A673 (cell line): Measurements from ENCODE around the gene CYP11A1. TPM values are rescaled to one million over a fixed set of nuclear protein-coding genes. Genes with fewer than 3 reads are reported as not detected.
A peak's percentile ranks its signal among the peaks of the same experiment; 100 is the strongest.

ENCODE experiments used
- BruUV-seq: library from RNA; stranded (reverse); fragments of 400-500 nt; replicated peaks from 2 replicates; lab custom pipeline; 2021; lab: Mats Ljungman, UMichigan
- CTCF ChIA-PET: fragments of 300-600 bp; sonication (Branson Sonifier 250); formaldehyde crosslinking; loops from one replicate; lab custom pipeline; 2022; ENCODE audit warnings: antibody characterized with exemption; lab: Charles Lee
- POLR2A ChIA-PET: fragments of 300-600 bp; sonication (Branson Sonifier 250); formaldehyde crosslinking; loops from one replicate; lab custom pipeline; 2022; ENCODE audit warnings: antibody characterized with exemption; ENCODE audit not compliant: low non-redundant PET; lab: Charles Lee
- DNase-seq: peaks from one replicate; pipeline ENCODE4 v3.0.0-alpha.2; 2015; ENCODE audit warnings: low spot score
- H3K27ac ChIP-seq: fragments of 200-600 bp; sonication (generic); 2 replicates; pipeline ENCODE4 v1.5.1; 2016; ENCODE audit warnings: mixed run types, low read depth, mild to moderate bottlenecking, mixed read lengths, antibody characterized with exemption, low read length; ENCODE audit not compliant: poor library complexity, severe bottlenecking
- H3K27me3 ChIP-seq: fragments of 200-600 bp; sonication (generic); replicated peaks from 2 replicates; pipeline ENCODE4 v1.6.1; 2017; ENCODE audit warnings: mixed run types, low read depth, mild to moderate bottlenecking, mixed read lengths, antibody characterized with exemption, low read length; ENCODE audit not compliant: insufficient read depth, poor library complexity
- H3K36me3 ChIP-seq: fragments of 200-600 bp; sonication (generic); 2 replicates; pipeline ENCODE4 v1.6.1; 2016; ENCODE audit warnings: mixed run types, mild to moderate bottlenecking, mixed read lengths, antibody characterized with exemption, low read length; ENCODE audit not compliant: insufficient read depth, poor library complexity, severe bottlenecking
- H3K4me1 ChIP-seq: fragments of 200-600 bp; sonication (generic); 2 replicates; pipeline ENCODE4 v1.6.1; 2017; ENCODE audit warnings: mixed run types, mild to moderate bottlenecking, mixed read lengths, antibody characterized with exemption, low read length; ENCODE audit not compliant: insufficient read depth, poor library complexity, severe bottlenecking
- H3K4me3 ChIP-seq: fragments of 200-600 bp; sonication (generic); 2 replicates; pipeline ENCODE4 v1.5.1; 2016; ENCODE audit warnings: low read depth, mixed run types, mild to moderate bottlenecking, mixed read lengths, low read length; ENCODE audit not compliant: poor library complexity, severe bottlenecking
- H3K9me3 ChIP-seq: fragments of 200-600 bp; sonication (generic); 2 replicates; pipeline ENCODE4 v1.6.1; 2016; ENCODE audit warnings: mixed run types, low read depth, mild to moderate bottlenecking, mixed read lengths, antibody characterized with exemption, low read length; ENCODE audit not compliant: poor library complexity, severe bottlenecking
- CTCF ChIP-seq: fragments of 300-800, 200-600 bp; sonication (generic); conservative IDR thresholded peaks from 2 replicates; pipeline ENCODE4 v1.5.1; 2017; ENCODE audit warnings: low read depth, mild to moderate bottlenecking, antibody characterized with exemption, low read length, moderate library complexity, mixed read lengths
- EZH2 ChIP-seq: fragments of 200-600 bp; sonication (generic); IDR thresholded peaks from 2 replicates; pipeline ENCODE4 v1.6.1; 2017; ENCODE audit warnings: borderline replicate concordance, low read depth, mild to moderate bottlenecking, mixed read lengths, antibody characterized with exemption, low read length; ENCODE audit not compliant: poor library complexity, severe bottlenecking
- intact Hi-C: fragments of 100-400 bp; cut with micrococcal nuclease; formaldehyde crosslinking; loops from one replicate; pipeline ENCODE4 v1.10.0; 2022; ENCODE audit not compliant: unreplicated experiment
- total RNA-seq: library from RNA; stranded (reverse); gene quantifications from 2 replicates; pipeline ENCODE4 v1.2.3, GENCODE V29; 2021

Gene CYP11A1
- total RNA-seq, 1 experiment from 2014 or later = not detected

- ChIA-PET POLR2A (no interaction called here), CTCF (interaction anchor here (0.6 to 1.6 kb wide), 2 partner anchors 116 to 180 kb away, joined by 3 read pairs; no protein-coding TSS in a partner anchor)
- no peak overlapping the region for H3K4me3 ChIP-seq
- no peaks in the 10 kb centered on the region for H3K27me3 ChIP-seq
- H3K9me3 ChIP-seq = no peaks in the 10 kb centered on the region
- no peak overlapping the region for H3K27ac ChIP-seq
- H3K4me1 ChIP-seq = peaks cover 20% of the 10 kb centered on the region
- no TSS peak for BruUV-seq
- H3K36me3 ChIP-seq = no peaks in the 10 kb centered on the region
- intact Hi-C loops = no loop called here
- no peak for DNase-seq
- TF ChIP-seq CTCF (no peak), EZH2 (no peak)
These were observed 61.8 kb downstream of the CYP11A1 start for GRCh38 chr15:74305687-74306086.

- no TSS peak for BruUV-seq
- TF ChIP-seq CTCF (no peak), EZH2 (no peak)
- intact Hi-C loops = no loop called here
- Histone ChIP-seq H3K27me3 (no peaks in the 10 kb centered on the region), H3K4me1 (peaks cover 23% of the 10 kb centered on the region), H3K27ac (no peak overlapping the region), H3K4me3 (no peak overlapping the region), H3K36me3 (no peaks in the 10 kb centered on the region), H3K9me3 (no peaks in the 10 kb centered on the region)
- POLR2A ChIA-PET = interaction anchor here (0.5 to 0.7 kb wide), 2 partner anchors 13 to 175 kb away, joined by 3 to 9 read pairs; no protein-coding TSS in a partner anchor
- no peak for DNase-seq
- CTCF ChIA-PET = interaction anchor here (0.8 to 1.8 kb wide), 3 partner anchors 64 to 179 kb away, joined by 3 to 10 read pairs (median 4); no protein-coding TSS in a partner anchor
These were observed 63.0 kb downstream of the CYP11A1 start for GRCh38 chr15:74304431-74304830.

GRCh38 chr15:74303741-74304309 lies 63.6 kb downstream of the CYP11A1 start:
- no peaks in the 10 kb centered on the region for H3K27me3 ChIP-seq

More at GRCh38 chr15:74303741-74304309, 63.6 kb downstream of the CYP11A1 start:
- H3K4me1 ChIP-seq = peaks cover 23% of the 10 kb centered on the region
- no peaks in the 10 kb centered on the region for H3K36me3 ChIP-seq
- TF ChIP-seq EZH2 (no peak), CTCF (no peak)
- BruUV-seq = no TSS peak
- CTCF ChIA-PET = interaction anchor here (0.7 to 1.8 kb wide), 2 partner anchors 18 to 64 kb away, joined by 3 to 4 read pairs; no protein-coding TSS in a partner anchor
- H3K27ac ChIP-seq = no peak overlapping the region
- peak; percentile 33 for DNase-seq
- no peaks in the 10 kb centered on the region for H3K9me3 ChIP-seq
- H3K4me3 ChIP-seq = no peak overlapping the region
- intact Hi-C loops = no loop called here
- POLR2A ChIA-PET = no interaction called here
